ENCODE measurements around the gene VCL. TPM values are rescaled to one million over a fixed set of nuclear protein-coding genes. Genes with fewer than 3 reads are reported as not detected.

Gene VCL
- total RNA-seq, 4 donors from 2014 or later, result 53.3 to 90.4 (median 63.1) TPM

GRCh38 chr10:74109452-74109851 is 111.5 kb downstream of the VCL start:
- intact Hi-C loops (cut with DNase I; ENCODE audit: low total_unique reads), result no loop called here
- no peak for DNase-seq (ENCODE audit: low spot score in 2 of 2)
- no peak overlapping the region for H3K4me3 ChIP-seq (ENCODE audit: low read depth, poor library complexity, severe bottlenecking)
- TF ChIP-seq, protein P1, sequence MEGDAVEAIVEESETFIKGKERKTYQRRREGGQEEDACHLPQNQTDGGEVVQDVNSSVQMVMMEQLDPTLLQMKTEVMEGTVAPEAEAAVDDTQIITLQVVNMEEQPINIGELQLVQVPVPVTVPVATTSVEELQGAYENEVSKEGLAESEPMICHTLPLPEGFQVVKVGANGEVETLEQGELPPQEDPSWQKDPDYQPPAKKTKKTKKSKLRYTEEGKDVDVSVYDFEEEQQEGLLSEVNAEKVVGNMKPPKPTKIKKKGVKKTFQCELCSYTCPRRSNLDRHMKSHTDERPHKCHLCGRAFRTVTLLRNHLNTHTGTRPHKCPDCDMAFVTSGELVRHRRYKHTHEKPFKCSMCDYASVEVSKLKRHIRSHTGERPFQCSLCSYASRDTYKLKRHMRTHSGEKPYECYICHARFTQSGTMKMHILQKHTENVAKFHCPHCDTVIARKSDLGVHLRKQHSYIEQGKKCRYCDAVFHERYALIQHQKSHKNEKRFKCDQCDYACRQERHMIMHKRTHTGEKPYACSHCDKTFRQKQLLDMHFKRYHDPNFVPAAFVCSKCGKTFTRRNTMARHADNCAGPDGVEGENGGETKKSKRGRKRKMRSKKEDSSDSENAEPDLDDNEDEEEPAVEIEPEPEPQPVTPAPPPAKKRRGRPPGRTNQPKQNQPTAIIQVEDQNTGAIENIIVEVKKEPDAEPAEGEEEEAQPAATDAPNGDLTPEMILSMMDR (IDR thresholded peaks at IDR 0.05), result no peak
- no peak for TF ChIP-seq POLR2A (IDR thresholded peaks at IDR 0.05)

DNA sequence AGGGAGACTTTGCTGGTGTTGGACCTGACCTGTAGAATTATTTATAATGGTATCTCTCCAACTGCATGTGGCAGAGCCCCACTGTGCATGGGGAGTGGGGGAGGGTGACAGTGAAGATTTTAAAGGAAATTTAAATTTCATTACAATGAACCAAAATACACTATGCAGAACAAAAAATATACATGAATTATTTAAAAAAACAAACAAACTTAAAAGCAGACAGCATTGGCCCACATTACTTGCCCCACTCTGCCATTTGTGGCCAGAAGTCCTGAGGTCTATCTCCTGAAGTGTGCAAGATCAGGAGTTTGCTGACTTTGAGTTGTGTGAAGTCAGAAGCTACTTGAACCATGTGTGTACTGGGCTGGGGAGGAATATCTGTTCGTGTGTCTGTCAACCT is 112.2 kb downstream of the VCL start:
- DNase-seq (ENCODE audit: low spot score in 2 of 2), result no peak
- TF ChIP-seq POLR2A (IDR thresholded peaks at IDR 0.05), result no peak
- TF ChIP-seq, protein P1 (IDR thresholded peaks at IDR 0.05), result no peak
- 72 to 81% methylated on average over 1 of the region's 1 CpG for WGBS, 2 donors
- H3K4me3 ChIP-seq (ENCODE audit: low read depth, poor library complexity, severe bottlenecking), result no peak overlapping the region
- intact Hi-C loops (cut with DNase I; ENCODE audit: low total_unique reads), result no loop called here

DNA sequence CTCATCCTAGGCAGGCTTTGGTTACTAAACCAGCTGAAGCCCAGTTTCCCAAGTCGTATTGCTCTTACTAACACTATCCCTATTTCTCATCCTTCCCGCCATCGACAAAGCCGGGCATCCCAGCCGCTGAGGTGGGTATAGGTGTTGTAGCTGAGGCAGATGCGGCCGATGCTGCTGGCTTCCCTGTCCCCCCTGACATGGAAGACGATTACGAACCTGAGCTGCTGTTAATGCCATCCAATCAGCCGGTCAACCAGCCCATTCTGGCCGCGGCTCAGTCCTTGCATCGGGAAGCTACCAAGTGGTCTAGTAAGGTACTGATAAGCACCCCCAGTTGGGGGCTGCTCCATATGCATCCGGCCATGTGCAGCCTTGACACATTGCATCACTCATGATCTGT is 113.9 kb downstream of the VCL start:
- no peak for DNase-seq (ENCODE audit: low spot score in 2 of 2)
- intact Hi-C loops (cut with DNase I; ENCODE audit: low total_unique reads), result no loop called here

GRCh38 chr10:74113546-74113945 is 115.6 kb downstream of the VCL start:
- WGBS, 2 donors, result 22 to 29% methylated on average over 1 of the region's 1 CpG
- no peak for DNase-seq (ENCODE audit: low spot score in 2 of 2)
- TF ChIP-seq, protein P1 (IDR thresholded peaks at IDR 0.05), result no peak
- no peak for TF ChIP-seq POLR2A (IDR thresholded peaks at IDR 0.05)
- no peak overlapping the region for H3K4me3 ChIP-seq (ENCODE audit: low read depth, poor library complexity, severe bottlenecking)
- intact Hi-C loops (cut with DNase I; ENCODE audit: low total_unique reads), result no loop called here

More for the DNA sequence above, 113.9 kb downstream of the VCL start:
- TF ChIP-seq, protein P1 (IDR thresholded peaks at IDR 0.05), result no peak
- no peak for TF ChIP-seq POLR2A (IDR thresholded peaks at IDR 0.05)
- no peak overlapping the region for H3K4me3 ChIP-seq (ENCODE audit: low read depth, poor library complexity, severe bottlenecking)
- 97 to 98% methylated on average over 14 of the region's 14 CpGs for WGBS, 2 donors

DNA sequence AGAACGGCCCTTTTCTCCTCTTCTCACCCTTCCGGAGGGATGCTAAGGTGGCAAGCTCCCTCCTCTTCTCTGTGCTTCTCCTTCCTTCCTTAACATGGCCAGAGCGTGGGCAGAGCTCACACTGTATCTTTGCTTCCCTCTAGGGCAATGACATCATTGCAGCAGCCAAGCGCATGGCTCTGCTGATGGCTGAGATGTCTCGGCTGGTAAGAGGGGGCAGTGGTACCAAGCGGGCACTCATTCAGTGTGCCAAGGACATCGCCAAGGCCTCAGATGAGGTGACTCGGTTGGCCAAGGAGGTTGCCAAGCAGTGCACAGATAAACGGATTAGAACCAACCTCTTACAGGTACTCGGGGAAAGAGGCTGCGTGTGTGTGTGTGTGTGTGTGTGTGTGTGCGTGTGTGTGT is 116.1 kb downstream of the VCL start:
- TF ChIP-seq, protein P1 (IDR thresholded peaks at IDR 0.05), result no peak
- no peak for TF ChIP-seq POLR2A (IDR thresholded peaks at IDR 0.05)
- no peak overlapping the region for H3K4me3 ChIP-seq (ENCODE audit: low read depth, poor library complexity, severe bottlenecking)
- no peak for DNase-seq (ENCODE audit: low spot score in 2 of 2)
- intact Hi-C loops (cut with DNase I; ENCODE audit: low total_unique reads), result no loop called here
- 55 to 68% methylated on average over 12 of the region's 12 CpGs for WGBS, 2 donors

DNA sequence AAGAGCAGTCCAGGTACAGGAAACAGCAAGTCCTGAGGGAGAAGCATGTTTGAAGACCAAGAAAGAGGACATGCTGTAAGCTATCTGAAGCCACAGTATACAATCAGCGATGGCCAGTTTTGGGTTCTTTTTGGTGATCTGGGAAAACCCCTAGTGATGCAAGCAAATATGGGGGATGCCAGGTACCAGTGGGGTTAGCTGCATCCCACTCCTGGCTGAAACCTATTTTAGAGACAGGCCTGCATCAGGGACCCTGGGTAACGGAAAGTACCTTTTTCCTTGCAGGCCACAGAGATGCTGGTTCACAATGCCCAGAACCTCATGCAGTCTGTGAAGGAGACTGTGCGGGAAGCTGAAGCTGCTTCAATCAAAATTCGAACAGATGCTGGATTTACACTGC is 119.8 kb downstream of the VCL start:
- TF ChIP-seq, protein P1 (IDR thresholded peaks at IDR 0.05), result no peak
- TF ChIP-seq POLR2A (IDR thresholded peaks at IDR 0.05), result no peak
- no peak overlapping the region for H3K4me3 ChIP-seq (ENCODE audit: low read depth, poor library complexity, severe bottlenecking)
- DNase-seq (ENCODE audit: low spot score in 2 of 2), result no peak
- intact Hi-C loops (cut with DNase I; ENCODE audit: low total_unique reads), result no loop called here
- WGBS, 2 donors, result 92 to 94% methylated on average over 4 of the region's 4 CpGs
